EL (cell line): ENCODE results near the gene DPYD.

Experiments
- DNase-seq: peaks from one replicate; pipeline ENCODE4 v3.0.0-alpha.2; 2016

The DPYD gene

DNA sequence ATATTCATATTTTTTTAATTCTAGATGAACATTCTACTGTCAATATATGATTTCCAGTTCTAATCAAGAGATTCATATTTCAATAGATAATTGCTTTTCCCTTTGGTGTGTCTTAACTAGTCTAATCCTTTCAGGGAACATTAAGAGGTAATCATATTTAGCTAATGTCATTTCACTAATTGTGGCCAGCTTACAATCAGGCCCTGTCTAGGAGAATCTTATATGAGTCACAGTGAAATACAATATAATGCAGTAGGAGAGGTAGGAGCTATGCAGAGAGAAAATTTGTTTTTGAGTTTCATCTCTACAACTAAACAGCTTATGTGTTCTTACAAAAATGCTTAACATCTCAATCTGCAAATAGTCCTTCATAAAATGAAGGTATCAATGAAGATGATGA is 85.9 kb downstream of the DPYD start:
- no peak for DNase-seq

DNA sequence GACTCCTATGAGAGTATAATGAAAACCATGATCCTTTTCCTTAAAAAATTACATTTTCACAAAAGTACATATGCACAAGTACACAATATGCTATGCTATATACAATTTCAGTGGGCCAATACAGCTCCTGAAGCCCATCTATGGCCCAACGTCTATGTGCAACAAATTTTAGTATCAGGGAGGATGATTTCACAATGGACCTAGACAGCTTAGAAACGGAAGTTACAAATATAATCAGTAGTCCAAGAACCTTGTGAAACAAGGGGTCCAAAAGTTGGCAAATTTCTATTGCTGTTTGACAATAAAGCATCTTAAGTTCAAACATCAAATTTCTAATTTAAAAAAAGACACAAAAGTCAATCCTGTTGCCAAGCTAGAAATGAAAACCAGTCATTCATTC is 87.0 kb downstream of the DPYD start:
- DNase-seq: no peak

DNA sequence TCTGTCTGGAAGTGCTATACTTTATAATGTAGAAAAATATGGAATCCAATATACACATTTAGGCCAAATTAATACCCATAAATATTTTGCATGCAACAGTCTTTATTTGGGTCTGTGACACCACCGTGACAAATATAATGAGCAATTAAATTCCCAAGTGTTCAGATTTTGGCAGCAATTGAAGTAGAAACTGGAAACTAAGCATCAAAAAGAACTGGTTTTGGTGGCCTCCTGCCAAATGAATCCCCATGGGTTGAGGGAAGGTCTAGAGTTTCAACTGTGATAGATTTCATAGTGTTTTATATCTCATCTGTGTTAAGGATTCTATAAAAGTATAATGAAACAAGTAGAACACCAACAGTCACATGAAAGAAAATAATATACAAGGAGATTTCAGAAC is 88.4 kb downstream of the DPYD start:
- no peak for DNase-seq

DNA sequence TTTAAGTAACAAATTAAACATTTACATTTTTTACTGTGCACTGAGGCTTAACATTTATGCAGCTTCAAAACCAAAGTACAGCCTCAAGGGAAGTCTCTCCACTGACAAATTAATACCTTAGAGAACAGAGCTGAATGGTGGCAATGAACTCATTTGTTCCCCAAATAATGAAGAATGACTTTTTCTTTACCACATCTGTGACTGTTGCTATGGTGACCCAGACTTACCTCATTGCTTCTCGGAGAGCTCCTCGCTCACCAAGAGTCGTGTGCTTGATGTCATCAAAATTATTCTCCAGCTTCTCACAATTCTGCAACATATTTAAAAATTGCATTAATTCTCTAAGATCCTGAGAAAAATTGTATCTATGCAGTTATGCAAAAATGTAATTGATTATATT is 92.9 kb downstream of the DPYD start:
- no peak for DNase-seq

DNA sequence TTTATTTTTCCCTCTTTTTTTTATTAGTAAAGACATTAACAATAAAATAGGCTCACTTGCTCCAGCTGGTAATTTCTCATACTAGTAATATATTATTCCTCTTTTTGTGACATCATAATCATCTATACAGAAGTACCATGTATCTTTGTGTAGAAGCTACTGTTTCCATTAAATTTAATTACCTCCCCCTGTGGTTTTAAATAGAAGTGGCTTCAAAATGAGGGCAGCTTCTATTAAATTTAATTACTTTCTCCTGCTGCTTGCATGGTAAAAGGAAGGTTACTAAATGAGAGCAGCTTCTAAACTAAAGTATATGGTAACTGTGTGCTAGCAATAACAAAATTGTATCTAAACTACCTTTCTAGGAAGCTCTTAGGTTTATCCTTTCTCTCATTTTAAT is 94.0 kb downstream of the DPYD start:
- DNase-seq: no peak

DNA sequence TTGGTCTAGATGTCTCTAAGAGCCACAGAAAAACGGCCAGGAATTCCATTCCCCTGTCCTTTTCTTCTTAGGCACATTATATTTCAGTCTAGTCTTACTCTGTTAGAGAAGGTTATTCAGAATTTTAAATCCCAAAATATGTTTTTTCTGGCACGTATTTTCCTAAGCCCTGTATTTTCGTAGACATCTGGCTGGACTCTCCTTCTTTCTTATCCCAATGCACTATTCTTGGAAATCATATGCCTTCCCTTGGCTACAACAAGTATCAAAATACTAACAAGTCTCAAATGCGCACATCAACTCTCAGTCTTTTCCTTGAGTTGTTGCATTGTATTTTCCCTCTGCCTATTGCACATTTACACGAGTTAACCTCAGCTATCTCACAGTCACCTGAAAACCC is 96.2 kb downstream of the DPYD start:
- DNase-seq: no peak

DNA sequence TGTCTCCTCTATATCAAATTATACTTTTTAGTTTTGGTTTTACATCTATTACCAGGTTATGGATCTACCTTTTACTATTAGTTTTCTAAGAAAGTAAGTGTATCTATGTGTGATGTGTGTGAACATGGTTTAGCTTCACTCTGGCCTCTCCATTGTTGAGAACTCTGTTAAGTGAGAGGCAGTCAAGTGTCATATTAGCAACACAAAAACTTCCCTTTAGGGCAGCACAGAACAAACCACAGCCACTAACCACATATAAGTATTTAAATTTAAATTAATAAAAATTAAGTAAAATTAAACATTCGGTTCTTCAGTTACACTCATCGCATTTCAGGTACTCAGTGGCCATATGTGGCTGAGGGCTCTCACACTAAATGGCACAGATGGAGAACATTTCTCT is 96.6 kb downstream of the DPYD start:
- no peak for DNase-seq

DNA sequence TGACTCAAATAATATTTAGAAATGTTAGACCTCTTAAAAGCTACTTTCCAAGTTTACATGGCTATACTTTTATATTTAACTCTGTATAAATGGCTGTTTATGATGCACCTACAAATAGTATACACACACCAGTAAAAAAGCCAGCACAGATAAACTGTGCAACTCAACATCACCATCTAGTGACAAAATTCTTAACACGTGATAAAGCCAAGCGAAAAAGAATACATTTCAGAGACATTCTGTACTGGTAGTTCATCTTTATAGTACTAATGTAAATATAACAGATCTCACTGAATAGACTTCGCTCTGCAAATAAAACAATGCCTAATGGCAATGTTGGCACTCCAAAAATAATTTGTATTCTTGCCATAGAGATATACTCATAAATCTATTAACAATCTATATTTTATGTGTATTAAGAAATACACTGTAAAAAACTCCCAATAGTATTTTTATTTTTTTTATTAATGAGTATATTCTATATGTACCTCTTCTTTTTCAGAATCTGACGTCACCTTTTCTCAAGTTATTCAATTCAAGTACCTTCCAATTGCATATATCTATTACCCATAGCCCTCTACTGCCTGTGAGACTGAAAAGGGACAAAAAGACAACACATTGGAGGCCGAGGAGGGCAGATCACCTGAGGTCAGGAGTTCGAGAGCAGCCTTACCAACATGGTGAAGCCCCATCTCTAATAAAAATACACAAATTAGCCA is 100.2 kb downstream of the DPYD start:
- peak; percentile 43 for DNase-seq

DNA sequence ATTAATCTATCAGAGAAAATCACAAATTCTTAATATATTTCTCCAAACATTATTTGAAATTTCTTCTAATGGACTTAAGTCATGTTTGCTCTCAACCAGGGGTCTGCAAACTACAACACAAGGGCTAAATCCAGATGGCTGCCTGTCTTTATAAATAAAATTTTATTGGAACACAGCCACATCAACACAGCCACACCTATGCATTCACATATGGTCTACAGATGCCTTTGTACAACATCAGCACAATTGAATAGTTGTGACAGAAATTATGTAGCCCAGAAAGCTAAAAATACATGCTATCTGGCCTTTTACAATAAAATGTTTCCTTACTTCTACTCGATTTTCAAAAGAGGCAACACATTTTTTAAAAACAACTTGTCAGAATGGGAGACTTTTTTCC is 103.9 kb downstream of the DPYD start:
- no peak for DNase-seq

DNA sequence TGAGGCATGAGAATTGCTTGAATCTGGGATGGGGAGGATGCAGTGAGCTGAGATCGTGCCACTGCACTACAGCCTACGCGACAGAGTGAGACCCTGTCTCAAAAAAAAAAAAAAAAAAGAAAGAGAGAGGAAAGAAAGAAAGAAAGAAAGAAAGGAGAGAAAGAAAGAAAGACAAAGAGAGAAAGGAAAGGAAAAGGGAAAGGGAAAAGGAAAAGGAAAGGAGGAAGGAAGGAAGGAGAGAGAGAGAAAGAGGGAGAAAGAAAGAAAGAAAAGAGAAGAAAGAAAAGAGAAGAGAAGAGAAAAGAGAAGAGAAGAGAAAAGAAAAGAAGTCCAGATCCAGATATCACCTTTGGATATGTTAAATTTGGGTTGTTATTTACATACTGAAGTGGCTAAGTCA is 106.0 kb downstream of the DPYD start:
- no peak for DNase-seq

DNA sequence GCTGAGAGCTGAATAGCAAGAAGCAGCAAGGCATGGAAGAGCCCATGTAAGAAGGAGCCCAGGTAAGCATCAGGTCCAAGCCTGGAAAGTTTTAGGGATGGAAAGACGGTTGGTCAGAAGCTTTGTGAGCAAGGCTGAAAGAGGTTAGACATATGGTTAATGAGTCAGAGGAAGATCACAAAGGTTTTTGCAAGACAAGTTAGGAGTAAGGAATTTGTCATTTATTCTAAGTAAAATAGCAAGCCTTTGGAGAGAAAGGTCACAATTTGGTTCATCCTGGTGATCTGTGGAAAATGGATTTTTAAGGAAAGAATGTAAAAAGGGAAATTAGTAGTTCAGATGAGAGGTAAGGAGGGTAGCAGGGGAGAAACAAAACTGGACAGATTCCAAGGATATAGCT is 106.7 kb downstream of the DPYD start:
- peak; percentile 57 for DNase-seq

DNA sequence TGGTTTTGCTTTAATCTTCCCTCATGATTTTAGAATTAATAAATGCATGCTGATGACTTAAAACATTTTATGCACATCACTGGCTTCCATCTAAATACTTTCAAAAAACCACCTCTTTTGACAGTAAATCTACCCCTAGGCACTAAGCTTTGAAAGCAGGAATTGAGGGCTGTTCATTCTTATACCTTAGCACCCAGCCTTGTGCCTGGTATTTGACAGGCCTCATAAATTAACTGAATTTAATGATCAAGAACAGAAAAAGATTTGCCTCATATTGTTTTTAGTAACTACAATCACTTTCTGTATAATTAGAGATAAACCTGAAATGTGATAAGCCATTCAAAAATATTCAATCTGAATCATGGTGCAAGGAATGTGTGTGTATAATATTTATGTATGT is 108.8 kb downstream of the DPYD start:
- DNase-seq: no peak

DNA sequence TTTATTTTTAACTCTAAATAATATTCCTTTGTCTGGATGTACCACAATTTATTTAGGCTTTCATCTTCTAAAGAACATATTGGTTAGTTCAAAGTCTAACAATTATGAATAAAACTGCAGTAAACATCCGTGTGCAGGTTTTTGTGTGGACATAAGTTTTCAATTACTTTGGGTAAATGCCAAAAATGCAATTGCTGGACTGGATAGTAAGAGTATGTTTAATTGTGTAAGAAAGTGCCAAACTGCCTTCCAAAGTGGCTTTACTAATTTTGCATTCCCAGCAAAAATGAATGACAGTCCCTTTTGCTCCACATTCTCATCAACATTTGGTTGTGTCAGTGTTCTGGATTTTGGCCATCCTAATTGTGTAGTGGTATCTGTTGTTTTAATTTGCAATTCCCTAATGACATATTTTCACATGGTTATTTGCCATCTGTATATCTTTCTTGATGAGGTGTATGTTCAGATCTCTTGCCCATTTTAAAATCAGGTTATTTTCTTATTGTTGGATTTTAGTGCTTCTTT is 113.8 kb downstream of the DPYD start:
- DNase-seq: peak; percentile 14

DNA sequence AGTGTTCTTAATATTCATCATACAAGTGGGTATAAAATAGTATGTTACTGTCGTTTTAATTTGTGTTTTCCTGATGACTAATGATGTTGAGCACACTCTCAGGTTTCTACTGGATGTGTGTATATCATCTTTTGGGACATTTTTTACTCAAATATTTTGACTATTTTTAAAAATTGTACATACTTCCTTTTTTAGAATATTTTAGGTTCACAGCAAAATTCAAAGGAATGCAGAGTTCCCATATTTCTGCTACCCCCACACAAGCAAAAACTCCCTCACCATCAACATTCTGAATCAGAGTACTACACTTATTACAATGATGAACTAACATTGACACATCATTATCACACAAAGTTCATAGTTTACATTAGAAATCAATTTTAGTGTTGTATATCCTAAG is 114.5 kb downstream of the DPYD start:
- peak; percentile 3 for DNase-seq

DNA sequence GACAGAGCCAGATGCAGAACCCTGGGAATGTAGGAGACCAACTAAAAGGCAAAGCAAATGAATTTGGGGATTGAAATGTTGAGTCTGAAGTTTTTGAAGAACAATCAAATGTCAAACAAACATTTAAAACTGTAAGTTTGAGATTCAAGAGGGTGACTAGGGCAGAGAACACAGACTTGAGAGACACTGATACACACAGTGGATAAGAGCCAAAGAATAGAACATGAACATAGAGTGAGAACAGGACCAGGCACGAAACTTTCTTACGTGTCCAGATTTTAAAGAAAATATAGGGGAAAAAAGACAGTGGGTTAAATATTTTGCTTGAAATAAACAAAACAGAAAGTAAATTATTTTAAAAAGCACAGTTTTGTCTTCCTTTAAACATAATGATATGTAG is 115.7 kb downstream of the DPYD start:
- DNase-seq: no peak

DNA sequence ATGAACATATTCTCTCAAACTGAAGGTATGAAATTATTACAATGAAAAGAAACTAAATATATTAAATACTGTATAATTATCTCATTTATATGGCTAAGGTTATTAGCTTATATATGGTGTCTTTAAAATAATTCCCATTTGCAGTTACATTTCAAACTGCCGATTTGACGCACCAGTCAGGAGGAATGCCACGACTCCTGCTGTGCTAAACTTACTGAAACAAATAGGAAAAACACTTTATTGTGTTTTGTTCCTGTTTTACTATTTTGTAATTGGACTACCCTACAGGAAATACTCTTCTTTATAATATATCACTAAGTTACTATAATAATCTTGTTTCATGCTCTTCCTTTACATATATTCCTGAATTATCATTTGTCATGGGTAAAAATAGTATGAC is 117.8 kb downstream of the DPYD start:
- DNase-seq: no peak

DNA sequence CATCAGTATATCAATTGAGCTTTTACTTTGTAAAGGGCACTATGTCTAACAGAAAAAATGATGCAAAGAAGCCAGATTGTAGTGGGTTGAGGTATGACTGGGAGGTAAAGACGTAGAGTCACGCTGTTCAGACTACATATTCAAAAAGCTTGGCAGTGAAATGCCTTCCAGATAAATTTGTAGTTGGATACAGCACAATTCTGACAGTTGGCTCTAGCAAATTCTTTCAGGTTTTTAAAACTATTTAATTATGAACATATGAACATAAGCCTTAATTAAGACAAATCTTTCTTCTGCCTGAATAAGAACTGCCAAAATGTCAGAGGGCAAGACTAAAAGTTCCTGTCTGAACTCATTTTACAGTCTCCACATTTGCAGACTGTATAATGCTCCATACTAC is 118.8 kb downstream of the DPYD start:
- DNase-seq: no peak

DNA sequence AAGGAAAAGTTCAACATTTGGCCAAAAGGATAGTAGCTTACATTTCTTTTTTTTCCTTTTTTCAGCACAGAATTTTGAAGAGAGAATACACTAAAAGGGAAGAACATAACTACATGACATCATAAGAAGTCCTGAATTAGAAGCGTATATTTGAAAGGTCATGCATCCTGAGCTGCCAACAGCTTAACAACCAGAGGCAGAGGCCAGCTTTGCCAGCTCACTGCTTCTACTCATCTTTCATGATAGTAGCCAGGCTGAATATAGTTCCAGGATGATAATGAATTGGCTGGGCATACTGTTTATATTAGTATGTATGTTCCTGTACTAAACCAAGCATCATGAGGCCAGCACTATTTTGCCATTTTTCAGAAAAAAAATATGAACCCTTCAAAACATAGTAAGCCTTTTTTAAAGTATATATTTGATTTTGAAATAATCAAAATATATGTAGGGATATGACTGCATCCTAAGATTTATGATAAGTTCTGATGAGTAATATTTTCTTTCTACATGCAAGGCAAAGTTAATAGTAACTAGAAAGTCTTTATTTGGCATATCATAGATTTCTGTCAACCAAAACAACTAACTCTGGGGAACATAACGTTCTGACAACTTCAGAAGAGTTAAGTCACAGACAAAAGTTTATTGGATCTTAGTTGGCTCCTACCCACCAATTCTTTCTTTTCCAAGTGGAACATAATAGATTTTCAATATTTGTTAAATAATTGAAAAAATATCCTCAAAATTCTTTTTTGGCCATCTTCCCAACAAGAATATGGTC is 123.2 kb downstream of the DPYD start:
- peak; percentile 5 for DNase-seq

DNA sequence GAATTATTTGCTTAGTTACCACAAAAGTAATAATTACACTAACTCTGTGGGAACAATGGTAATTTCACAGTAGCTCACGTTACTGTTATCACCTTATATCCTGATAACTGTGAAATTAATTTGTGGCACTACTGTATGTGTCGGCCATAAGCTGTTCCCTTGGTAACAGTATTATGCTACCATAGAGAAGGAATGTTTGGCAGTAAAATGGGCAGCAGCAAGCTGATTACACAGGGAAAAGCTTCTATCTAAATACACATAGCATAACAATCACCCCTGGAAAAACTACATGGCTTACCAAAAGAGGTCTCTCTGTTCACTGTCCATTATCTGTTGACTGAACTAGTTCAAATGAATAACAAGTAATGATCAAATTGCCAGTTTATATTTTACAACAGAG is 124.1 kb downstream of the DPYD start:
- DNase-seq: no peak

DNA sequence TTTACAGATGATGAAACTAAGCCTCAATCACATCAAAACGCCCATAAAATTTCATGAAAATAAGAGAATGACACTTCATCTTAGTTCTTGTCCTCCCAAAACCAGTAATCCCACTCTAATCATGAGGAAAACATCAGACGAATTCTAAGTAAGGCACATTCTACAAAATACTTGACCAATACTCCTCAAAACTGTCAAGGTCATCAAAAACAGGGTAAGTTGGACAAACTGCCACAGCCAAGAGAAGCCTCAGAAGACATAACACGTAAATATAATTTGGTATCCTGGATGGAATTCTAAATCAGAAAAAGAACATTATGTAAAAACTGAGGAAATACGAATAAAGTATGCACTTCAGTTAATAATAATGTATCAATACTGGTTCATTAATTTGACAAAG is 128.2 kb downstream of the DPYD start:
- no peak for DNase-seq

DNA sequence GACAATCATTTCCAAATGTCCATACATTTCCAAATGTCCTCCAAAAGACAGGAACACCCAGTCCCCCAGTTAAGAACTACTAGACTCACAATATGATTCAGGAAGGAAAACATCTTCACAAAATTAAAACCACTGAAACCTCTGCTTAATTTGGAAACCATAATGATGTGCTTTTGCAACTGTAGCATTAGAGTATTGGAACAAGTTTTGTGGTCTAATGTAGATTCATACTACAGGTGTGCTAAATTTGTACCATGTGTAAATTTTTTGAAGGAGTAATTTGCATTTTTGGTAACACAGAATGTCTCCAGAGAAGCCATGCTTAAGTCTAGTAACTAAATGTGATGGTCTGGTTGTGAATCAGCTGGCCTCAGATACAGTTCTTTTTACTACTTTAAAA is 129.6 kb downstream of the DPYD start:
- no peak for DNase-seq

DNA sequence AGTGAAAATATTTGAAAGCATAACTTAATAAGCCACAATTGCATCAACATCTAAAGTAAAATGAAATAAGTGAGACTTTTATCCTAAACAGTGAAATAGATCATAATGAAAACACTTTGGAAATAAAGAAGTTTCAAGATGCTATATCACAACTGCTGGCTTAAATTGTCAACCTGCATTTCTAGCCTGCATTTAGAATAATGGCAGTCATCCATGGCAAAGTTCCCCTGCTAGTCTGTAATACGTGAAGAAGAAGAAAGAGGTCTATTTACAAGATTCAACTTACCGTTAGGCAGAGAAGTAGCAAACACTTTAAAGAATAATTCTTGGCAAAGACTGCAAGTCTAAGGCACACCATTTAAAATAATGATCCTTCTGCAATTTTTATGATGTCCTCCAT is 133.6 kb downstream of the DPYD start:
- DNase-seq: no peak

DNA sequence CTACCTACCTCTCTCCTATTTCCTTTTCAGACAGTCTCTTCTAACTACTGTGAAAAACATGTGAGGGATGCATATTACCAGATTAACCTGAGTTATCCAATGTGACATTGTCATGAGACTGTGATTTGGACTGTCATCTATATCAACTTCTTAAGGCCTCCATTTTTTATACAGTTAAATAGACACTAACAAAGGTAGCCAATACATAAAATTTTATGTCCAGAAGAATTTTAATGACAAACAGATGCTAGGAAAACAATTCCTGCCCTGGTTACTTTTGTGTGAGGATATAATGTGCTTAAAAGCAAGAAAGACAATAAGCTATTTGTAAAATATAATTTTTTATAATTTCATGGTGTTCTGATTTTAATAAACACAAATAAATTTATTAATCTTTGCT is 136.2 kb downstream of the DPYD start:
- DNase-seq: no peak

DNA sequence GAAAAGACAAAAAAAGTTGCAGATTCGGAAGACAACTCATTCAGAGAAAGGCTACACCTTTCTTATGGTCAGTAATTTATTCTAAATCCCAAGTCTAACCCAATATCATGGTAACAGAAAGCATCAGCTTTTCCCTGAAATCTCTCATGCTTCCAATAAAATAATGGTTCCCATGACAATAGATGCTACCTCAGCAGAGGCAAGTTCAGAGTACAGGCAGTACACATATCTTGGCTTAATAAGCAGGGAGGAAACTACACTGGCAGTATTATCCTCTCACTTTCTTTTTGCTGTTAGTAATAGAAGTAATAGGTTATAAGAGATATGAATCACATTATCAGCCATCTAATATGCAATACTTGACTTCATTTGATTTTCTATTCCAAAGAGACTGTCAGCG is 137.1 kb downstream of the DPYD start:
- no peak for DNase-seq
